ENCODE results near the gene DNAH14.

DNA sequence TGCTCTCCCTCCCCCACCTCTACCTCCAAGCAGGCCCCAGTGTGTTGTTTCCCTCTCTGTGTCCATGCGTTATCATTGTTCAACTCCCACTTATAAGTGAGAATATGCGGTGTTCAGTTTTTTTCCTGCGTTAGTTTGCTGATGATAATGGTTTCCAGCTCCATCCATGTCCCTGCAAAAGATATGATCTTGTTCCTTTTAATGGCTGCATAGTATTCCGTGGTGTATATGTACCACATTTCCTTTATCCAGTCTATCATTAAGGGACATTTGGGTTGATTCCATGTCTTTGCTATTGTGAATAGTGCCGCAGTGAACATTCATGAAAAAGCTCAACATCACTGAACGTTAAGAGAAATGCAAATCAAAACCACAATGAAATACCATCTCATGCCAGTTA, 58.6 kb downstream of the DNAH14 start:
- TF ChIP-seq ZNF274 (IDR thresholded peaks at IDR 0.05; ENCODE audit: low read depth, low read length) (no peak), YY1 (IDR thresholded peaks at IDR 0.05; ENCODE audit: insufficient read depth, insufficient read length) (no peak), SUZ12 (IDR thresholded peaks at IDR 0.05; ENCODE audit: extremely low read depth, insufficient read depth, insufficient read length) (no peak)

Measured in NT2/D1 (cell line).